ENCODE measurements around the gene LZTFL1.

The LZTFL1 gene

GRCh38 chr3:45814322-45814721 is 27.6 kb downstream of the LZTFL1 start:
- ATAC-seq: no peak
- no peak for TF ChIP-seq GLIS3 (CRISPR knock-in tag; IDR thresholded peaks at IDR 0.05)
- no peak for TF ChIP-seq ARNTL (CRISPR knock-in tag; IDR thresholded peaks at IDR 0.05; ENCODE audit: borderline replicate concordance, low read depth)
- no peak for TF ChIP-seq TOX (CRISPR knock-in tag; IDR thresholded peaks at IDR 0.05; ENCODE audit: borderline replicate concordance)
- no peak for TF ChIP-seq ZFP3 (CRISPR knock-in tag; IDR thresholded peaks at IDR 0.05)
- TF ChIP-seq CSDC2 (CRISPR knock-in tag; IDR thresholded peaks at IDR 0.05): no peak
- no peak for TF ChIP-seq TSHZ2 (CRISPR knock-in tag; IDR thresholded peaks at IDR 0.05)
- no peak for TF ChIP-seq ZNF565 (CRISPR knock-in tag; conservative IDR thresholded peaks at IDR 0.05; ENCODE audit: low read depth)
- TF ChIP-seq BACH2 (CRISPR knock-in tag; IDR thresholded peaks at IDR 0.05; ENCODE audit: borderline replicate concordance): no peak
- TF ChIP-seq ZNF8 (CRISPR knock-in tag; IDR thresholded peaks at IDR 0.05): no peak

- TF ChIP-seq CSRNP3 (CRISPR knock-in tag; IDR thresholded peaks at IDR 0.05) (no peak), RARB (CRISPR knock-in tag; IDR thresholded peaks at IDR 0.05) (no peak), ZFP30 (CRISPR knock-in tag; IDR thresholded peaks at IDR 0.05) (no peak), POU6F1 (CRISPR knock-in tag; IDR thresholded peaks at IDR 0.05; ENCODE audit: borderline replicate concordance, low read depth) (no peak), PPARA (CRISPR knock-in tag; IDR thresholded peaks at IDR 0.05; ENCODE audit: borderline replicate concordance) (no peak), ARNTL (CRISPR knock-in tag; IDR thresholded peaks at IDR 0.05; ENCODE audit: borderline replicate concordance, low read depth) (no peak), ZNF8 (CRISPR knock-in tag; IDR thresholded peaks at IDR 0.05) (no peak), ZC3H10 (CRISPR knock-in tag; IDR thresholded peaks at IDR 0.05) (no peak), TCF4 (CRISPR knock-in tag; IDR thresholded peaks at IDR 0.05; ENCODE audit: borderline replicate concordance) (no peak), BACH2 (CRISPR knock-in tag; IDR thresholded peaks at IDR 0.05; ENCODE audit: borderline replicate concordance) (no peak), ZNF565 (CRISPR knock-in tag; conservative IDR thresholded peaks at IDR 0.05; ENCODE audit: low read depth) (no peak), OSR1 (CRISPR knock-in tag; IDR thresholded peaks at IDR 0.05) (no peak), ESRRG (CRISPR knock-in tag; IDR thresholded peaks at IDR 0.05) (no peak)
- no peak for ATAC-seq
These were observed 34.0 kb downstream of the LZTFL1 start for GRCh38 chr3:45807681-45808540.

GRCh38 chr3:45807133-45807532 is 34.8 kb downstream of the LZTFL1 start:
- TF ChIP-seq ZC3H10 (CRISPR knock-in tag; IDR thresholded peaks at IDR 0.05) (no peak), TCF4 (CRISPR knock-in tag; IDR thresholded peaks at IDR 0.05; ENCODE audit: borderline replicate concordance) (peak; percentile 73; the same call in 1 of the 2 replicates), TSHZ2 (CRISPR knock-in tag; IDR thresholded peaks at IDR 0.05) (no peak)
- no peak for ATAC-seq

GRCh38 chr3:45806072-45806471 is 35.8 kb downstream of the LZTFL1 start:
- ATAC-seq: no peak
- TF ChIP-seq OSR1 (CRISPR knock-in tag; IDR thresholded peaks at IDR 0.05): no peak
- no peak for TF ChIP-seq ZNF8 (CRISPR knock-in tag; IDR thresholded peaks at IDR 0.05)
- TF ChIP-seq ZC3H10 (CRISPR knock-in tag; IDR thresholded peaks at IDR 0.05): no peak
- no peak for TF ChIP-seq PPARA (CRISPR knock-in tag; IDR thresholded peaks at IDR 0.05; ENCODE audit: borderline replicate concordance)
- TF ChIP-seq TCF4 (CRISPR knock-in tag; IDR thresholded peaks at IDR 0.05; ENCODE audit: borderline replicate concordance): no peak
- no peak for TF ChIP-seq POU6F1 (CRISPR knock-in tag; IDR thresholded peaks at IDR 0.05; ENCODE audit: borderline replicate concordance, low read depth)
- no peak for TF ChIP-seq SNAI2 (CRISPR knock-in tag; IDR thresholded peaks at IDR 0.05)
- TF ChIP-seq PATZ1 (CRISPR knock-in tag; IDR thresholded peaks at IDR 0.05; ENCODE audit: borderline replicate concordance): no peak
- TF ChIP-seq CSDC2 (CRISPR knock-in tag; IDR thresholded peaks at IDR 0.05): no peak
